ENCODE results near the gene TBC1D22A. TPM values are rescaled to one million over a fixed set of nuclear protein-coding genes. Genes with fewer than 3 reads are reported as not detected.
A peak's percentile ranks its signal among the peaks of the same experiment; 100 is the strongest.

Gene TBC1D22A
- total RNA-seq, 1 donor from 2014 or later = 34.1 TPM

- DNase-seq (no peak), ATAC-seq (no peak)
- no peak overlapping the region for H3K4me3 ChIP-seq
- H3K36me3 ChIP-seq = peaks cover 30% of the 10 kb centered on the region
- H3K9me3 ChIP-seq = no peaks in the 10 kb centered on the region
- peaks cover 11% of the 10 kb centered on the region for H3K4me1 ChIP-seq
- H3K27me3 ChIP-seq (ENCODE audit: low read depth) = no peaks in the 10 kb centered on the region
- intact Hi-C loops (cut with DNase I) = no loop called here
- peak overlapping the region; percentile 77 for H3K27ac ChIP-seq
- no peak for TF ChIP-seq CTCF (IDR thresholded peaks at IDR 0.05)
Observed at GRCh38 chr22:46971764-46972125, 209.3 kb downstream of the TBC1D22A start.

GRCh38 chr22:46972256-46972655 is 209.8 kb downstream of the TBC1D22A start:
- H3K9me3 ChIP-seq = no peaks in the 10 kb centered on the region
- H3K4me1 ChIP-seq = peaks cover 11% of the 10 kb centered on the region
- TF ChIP-seq CTCF (IDR thresholded peaks at IDR 0.05) = no peak
- ATAC-seq (no peak), DNase-seq (no peak)
- no peaks in the 10 kb centered on the region for H3K27me3 ChIP-seq (ENCODE audit: low read depth)
- intact Hi-C loops (cut with DNase I) = no loop called here
- no peak overlapping the region for H3K4me3 ChIP-seq
- H3K27ac ChIP-seq = peak overlapping the region; percentile 77
- H3K36me3 ChIP-seq = peaks cover 32% of the 10 kb centered on the region

- Histone ChIP-seq H3K4me1 (peaks cover 11% of the 10 kb centered on the region), H3K27ac (no peak overlapping the region), H3K4me3 (no peak overlapping the region), H3K9me3 (no peaks in the 10 kb centered on the region), H3K36me3 (peaks cover 38% of the 10 kb centered on the region), H3K27me3 (ENCODE audit: low read depth) (no peaks in the 10 kb centered on the region)
- DNase-seq = no peak
- TF ChIP-seq CTCF (IDR thresholded peaks at IDR 0.05) = no peak
- no peak for ATAC-seq
- intact Hi-C loops (cut with DNase I) = no loop called here
Observed at GRCh38 chr22:46972901-46973831, 210.7 kb downstream of the TBC1D22A start.

- no peak overlapping the region for H3K27ac ChIP-seq
- H3K36me3 ChIP-seq = peaks cover 46% of the 10 kb centered on the region
- ATAC-seq (no peak), DNase-seq (no peak)
- no peak for TF ChIP-seq CTCF (IDR thresholded peaks at IDR 0.05)
- H3K27me3 ChIP-seq (ENCODE audit: low read depth) = no peaks in the 10 kb centered on the region
- H3K4me1 ChIP-seq = peaks cover 11% of the 10 kb centered on the region
- H3K4me3 ChIP-seq = no peak overlapping the region
- intact Hi-C loops (cut with DNase I) = no loop called here
- H3K9me3 ChIP-seq = no peaks in the 10 kb centered on the region
Observed at GRCh38 chr22:46974077-46974476, 211.6 kb downstream of the TBC1D22A start.

- peaks cover 11% of the 10 kb centered on the region for H3K4me1 ChIP-seq
- H3K4me3 ChIP-seq = no peak overlapping the region
- no peak overlapping the region for H3K27ac ChIP-seq
- intact Hi-C loops (cut with DNase I) = no loop called here
- H3K9me3 ChIP-seq = no peaks in the 10 kb centered on the region
- H3K27me3 ChIP-seq (ENCODE audit: low read depth) = no peaks in the 10 kb centered on the region
- ATAC-seq = no peak
- peaks cover 54% of the 10 kb centered on the region for H3K36me3 ChIP-seq
- no peak for TF ChIP-seq CTCF (IDR thresholded peaks at IDR 0.05)
- DNase-seq = no peak
Observed at GRCh38 chr22:46974631-46975585, 212.5 kb downstream of the TBC1D22A start.

Measured in lower lobe of right lung (tissue), 2 donors.